Mesothelial cell of epicardium (in vitro differentiated cells): ENCODE data around the gene REG1B. TPM values are rescaled to one million over a fixed set of nuclear protein-coding genes. Genes with fewer than 3 reads are reported as not detected.

Experiments used
- DNase-seq, 2 experiments: peaks; one replicate each; pipeline ENCODE4 v3.0.0; 2021; ENCODE audit warnings: low spot score in 2 of 2; ENCODE audit not compliant: unreplicated experiment in 2 of 2
- H3K27ac Mint-ChIP-seq: 2 replicates; pipeline ENCODE4 v1.8.0; 2021; ENCODE audit warnings: mixed read lengths
- H3K27me3 Mint-ChIP-seq: 2 replicates; pipeline ENCODE4 v1.8.0; 2021; ENCODE audit warnings: low read depth, mixed read lengths
- H3K36me3 Mint-ChIP-seq: 2 replicates; pipeline ENCODE4 v1.8.0; 2021; ENCODE audit warnings: mixed read lengths
- H3K4me1 Mint-ChIP-seq: 2 replicates; pipeline ENCODE4 v1.8.0; 2021; ENCODE audit warnings: mixed read lengths
- H3K4me3 Mint-ChIP-seq: 2 replicates; pipeline ENCODE4 v1.8.0; 2021; ENCODE audit warnings: mild to moderate bottlenecking, moderate library complexity, mixed read lengths
- H3K9me3 Mint-ChIP-seq: 2 replicates; pipeline ENCODE4 v1.8.0; 2021; ENCODE audit warnings: mixed read lengths
- total RNA-seq: library from RNA; stranded (reverse); gene quantifications from 3 replicates; pipeline ENCODE4 v1.2.1, GENCODE V29; 2021
- TF ChIP-seq, protein P1 (sequence below): fragments of 200-600 bp; sonication (generic); IDR thresholded peaks from one replicate; pipeline ENCODE4 v1.5.0; 2021; ENCODE audit warnings: antibody characterized with exemption; ENCODE audit not compliant: unreplicated experiment

REG1B gene
- total RNA-seq, 1 donor from 2014 or later = not detected

DNA sequence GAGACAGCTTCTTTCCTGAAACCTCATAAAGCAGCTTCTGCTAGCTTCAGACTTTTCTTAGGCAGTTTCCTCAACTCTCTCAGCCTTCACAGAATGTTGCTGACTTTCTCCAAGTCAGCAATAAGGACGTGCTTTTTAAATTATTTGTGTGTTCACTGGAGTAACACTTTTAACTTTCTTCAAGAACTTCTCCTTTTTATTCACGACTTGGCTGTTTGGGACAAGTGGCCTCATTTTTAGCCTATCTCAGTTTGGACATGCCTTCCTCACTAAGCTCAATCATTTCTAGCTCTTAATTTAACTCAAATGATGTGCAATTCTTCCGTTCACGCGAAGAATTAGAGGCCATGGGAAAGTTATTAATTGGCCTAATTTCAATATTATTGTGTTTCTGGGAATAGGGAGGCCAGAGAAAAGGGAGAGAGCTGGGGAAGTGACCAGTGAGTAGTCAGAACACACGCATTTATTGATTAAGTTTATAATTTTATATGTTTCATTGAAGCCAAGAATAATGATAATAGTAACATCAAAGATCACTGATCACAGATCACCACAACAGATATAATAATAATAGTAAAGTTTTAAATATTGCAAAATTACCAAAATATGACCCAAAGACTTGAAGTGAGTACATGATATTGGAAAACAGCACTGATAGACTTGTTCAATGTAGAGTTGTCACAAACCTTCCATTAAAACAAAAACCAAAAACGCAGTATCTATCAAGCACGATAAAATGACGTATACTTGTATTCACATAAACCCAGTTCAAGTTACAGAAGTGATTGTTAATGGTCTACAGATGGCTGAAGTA is 37.3 kb upstream of the REG1B start:
- H3K27ac Mint-ChIP-seq = no peak overlapping the region
- no peaks in the 10 kb centered on the region for H3K4me1 Mint-ChIP-seq
- H3K9me3 Mint-ChIP-seq = no peaks in the 10 kb centered on the region
- DNase-seq = no peak
- TF ChIP-seq, protein P1, sequence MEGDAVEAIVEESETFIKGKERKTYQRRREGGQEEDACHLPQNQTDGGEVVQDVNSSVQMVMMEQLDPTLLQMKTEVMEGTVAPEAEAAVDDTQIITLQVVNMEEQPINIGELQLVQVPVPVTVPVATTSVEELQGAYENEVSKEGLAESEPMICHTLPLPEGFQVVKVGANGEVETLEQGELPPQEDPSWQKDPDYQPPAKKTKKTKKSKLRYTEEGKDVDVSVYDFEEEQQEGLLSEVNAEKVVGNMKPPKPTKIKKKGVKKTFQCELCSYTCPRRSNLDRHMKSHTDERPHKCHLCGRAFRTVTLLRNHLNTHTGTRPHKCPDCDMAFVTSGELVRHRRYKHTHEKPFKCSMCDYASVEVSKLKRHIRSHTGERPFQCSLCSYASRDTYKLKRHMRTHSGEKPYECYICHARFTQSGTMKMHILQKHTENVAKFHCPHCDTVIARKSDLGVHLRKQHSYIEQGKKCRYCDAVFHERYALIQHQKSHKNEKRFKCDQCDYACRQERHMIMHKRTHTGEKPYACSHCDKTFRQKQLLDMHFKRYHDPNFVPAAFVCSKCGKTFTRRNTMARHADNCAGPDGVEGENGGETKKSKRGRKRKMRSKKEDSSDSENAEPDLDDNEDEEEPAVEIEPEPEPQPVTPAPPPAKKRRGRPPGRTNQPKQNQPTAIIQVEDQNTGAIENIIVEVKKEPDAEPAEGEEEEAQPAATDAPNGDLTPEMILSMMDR = no peak
- H3K4me3 Mint-ChIP-seq = no peak overlapping the region
- no peaks in the 10 kb centered on the region for H3K36me3 Mint-ChIP-seq
- peaks cover 25% of the 10 kb centered on the region for H3K27me3 Mint-ChIP-seq

DNA sequence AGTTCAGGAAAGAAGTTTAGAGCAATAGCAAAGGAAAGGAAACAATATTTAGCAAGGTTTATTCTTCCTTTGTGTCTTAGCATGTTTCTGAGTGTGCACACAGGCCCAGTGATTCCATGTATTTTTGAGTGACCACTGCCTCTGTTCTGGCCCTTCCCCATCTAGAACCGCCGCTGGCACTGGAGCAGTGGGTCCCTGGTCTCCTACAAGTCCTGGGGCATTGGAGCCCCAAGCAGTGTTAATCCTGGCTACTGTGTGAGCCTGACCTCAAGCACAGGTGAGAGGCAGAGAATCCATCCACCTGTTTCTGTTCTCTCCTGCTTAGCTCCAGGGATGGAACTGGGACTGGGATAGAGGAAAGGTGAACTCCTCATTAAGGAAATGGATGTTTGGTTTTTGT is 34.9 kb upstream of the REG1B start:
- no peak for DNase-seq
- Mint-ChIP-seq H3K27ac (no peak overlapping the region), H3K9me3 (no peaks in the 10 kb centered on the region), H3K27me3 (peaks cover 20% of the 10 kb centered on the region), H3K36me3 (no peaks in the 10 kb centered on the region), H3K4me1 (no peaks in the 10 kb centered on the region), H3K4me3 (no peak overlapping the region)
- TF ChIP-seq, protein P1 = no peak

DNA sequence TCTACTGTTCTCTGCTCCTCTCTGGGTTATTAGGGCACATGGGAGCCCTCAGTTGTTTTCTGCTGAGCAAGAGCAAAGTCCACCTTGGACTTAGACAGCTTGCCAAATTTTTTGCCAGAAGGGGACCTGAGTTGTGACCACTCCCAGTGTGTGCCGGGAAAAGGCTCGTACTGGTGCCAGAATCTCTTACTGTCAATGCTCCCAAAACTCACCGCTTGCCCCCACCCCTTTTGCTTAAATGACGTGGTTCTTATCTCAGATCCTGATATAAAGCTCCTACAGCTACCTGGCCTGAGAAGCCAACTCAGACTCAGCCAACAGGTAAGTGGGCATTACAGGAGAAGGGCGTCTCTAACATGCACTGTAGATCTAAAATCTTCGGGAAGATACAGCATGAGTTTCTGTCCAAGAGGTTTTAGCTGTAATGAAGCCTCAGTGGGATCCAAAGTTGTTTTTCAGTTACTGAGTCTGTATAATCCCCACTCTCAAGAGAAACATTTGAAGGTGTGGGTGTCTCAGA is 32.5 kb upstream of the REG1B start, which contains the start of gene REG1A:
Gene REG1A, plus strand, starts transcription at position 295 of the 520 bp plus-strand sequence. CDS start 374 bp downstream, outside the sequence.
- no peak for DNase-seq
- H3K27ac Mint-ChIP-seq = no peak within 1 kb of the TSS
- no peaks in the 10 kb centered on the region for H3K9me3 Mint-ChIP-seq
- peaks cover 11% of the 10 kb centered on the region for H3K27me3 Mint-ChIP-seq
- H3K4me1 Mint-ChIP-seq = no peaks in the 10 kb centered on the region
- TF ChIP-seq, protein P1 = no peak
- H3K4me3 Mint-ChIP-seq = no peak within 1 kb of the TSS
- no peaks in the 10 kb centered on the region for H3K36me3 Mint-ChIP-seq

DNA sequence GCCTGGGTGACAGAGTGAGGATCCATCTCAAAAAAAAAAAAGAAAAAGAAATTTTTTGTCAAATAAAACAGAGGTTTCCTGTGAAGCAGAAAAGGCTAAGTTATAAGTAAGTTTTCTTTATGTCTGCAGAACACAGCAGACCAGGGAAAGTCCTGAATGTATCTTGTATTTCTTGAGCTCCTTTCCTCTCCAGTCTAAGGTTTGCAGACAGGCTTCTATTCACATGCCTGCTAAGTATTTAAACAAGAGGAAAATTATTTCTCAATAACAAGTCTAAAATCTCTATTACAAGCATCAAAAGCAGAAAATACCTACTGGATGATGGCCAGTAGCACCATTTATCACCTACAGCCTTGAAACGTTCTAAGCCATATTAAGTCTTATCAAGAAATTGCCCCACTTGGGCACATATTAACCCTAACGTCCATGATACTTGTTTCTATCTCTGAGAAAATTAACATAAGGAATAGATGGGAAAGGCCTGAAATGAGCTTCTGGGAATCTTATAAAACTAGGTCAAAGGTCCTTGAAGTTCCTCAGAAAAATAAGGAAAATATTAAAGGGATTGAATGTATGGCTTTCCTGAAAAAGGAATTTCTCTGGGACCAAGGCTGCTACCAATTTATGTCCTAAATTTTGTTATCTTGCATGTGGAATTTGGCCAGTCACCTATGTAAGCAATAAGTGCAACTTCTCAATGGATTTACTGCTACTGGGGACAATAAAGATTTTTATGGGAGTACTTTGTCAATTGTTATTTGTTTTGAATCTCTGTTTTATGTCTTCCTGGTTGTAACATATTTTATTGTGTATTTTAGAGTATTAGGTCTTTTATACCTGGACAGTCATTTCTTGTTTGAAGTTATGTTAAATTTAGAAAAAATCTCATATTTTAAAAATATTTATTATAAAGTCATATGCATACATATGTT is 29.5 kb upstream of the REG1B start:
- H3K27me3 Mint-ChIP-seq = peaks cover 9% of the 10 kb centered on the region
- TF ChIP-seq, protein P1 = no peak
- H3K36me3 Mint-ChIP-seq = no peaks in the 10 kb centered on the region
- H3K4me1 Mint-ChIP-seq = no peaks in the 10 kb centered on the region
- no peaks in the 10 kb centered on the region for H3K9me3 Mint-ChIP-seq
- H3K27ac Mint-ChIP-seq = no peak overlapping the region
- DNase-seq = no peak
- H3K4me3 Mint-ChIP-seq = no peak overlapping the region

DNA sequence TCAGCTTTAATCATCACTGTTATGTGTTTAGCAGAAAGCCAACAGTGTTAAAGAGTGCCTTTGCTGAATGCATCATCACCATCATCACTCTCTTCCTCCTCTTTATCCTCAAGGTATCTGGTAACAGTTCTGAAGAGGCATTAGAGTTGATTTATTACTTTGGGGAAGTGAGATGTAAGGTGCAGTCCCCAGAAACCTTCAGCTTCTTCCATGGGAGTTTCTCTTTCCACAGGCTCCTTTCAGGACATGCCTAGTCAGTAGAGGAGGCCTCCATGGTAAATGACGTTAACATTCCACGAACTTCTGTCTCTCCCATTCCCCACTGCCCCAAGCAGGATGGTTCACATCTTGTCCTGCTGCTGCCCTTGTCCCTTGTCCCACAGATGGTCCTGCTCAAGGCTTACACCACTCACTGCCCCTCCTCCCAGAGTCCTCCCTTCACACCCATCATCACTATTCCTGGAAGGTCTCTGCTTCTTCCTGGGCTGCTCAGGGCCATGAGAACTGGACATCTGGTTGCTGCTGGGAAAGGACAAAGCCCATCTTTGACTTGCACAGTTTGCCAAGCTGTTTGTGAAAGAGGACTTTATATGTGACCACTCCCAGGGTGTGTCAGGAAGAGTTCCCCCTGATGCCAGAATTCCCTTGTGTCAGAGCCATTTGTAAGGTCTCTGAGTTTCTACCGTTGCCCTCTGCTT is 27.2 kb upstream of the REG1B start:
- no peak for DNase-seq
- Mint-ChIP-seq H3K27ac (no peak overlapping the region), H3K9me3 (no peaks in the 10 kb centered on the region), H3K4me1 (no peaks in the 10 kb centered on the region), H3K27me3 (peaks cover 5% of the 10 kb centered on the region), H3K36me3 (no peaks in the 10 kb centered on the region), H3K4me3 (no peak overlapping the region)
- TF ChIP-seq, protein P1 = no peak
